ENCODE results near the gene GRIA3.

The GRIA3 gene

GRCh38 chrX:123455693-123456092 lies 271.6 kb downstream of the GRIA3 start:
- Mint-ChIP-seq H3K36me3 (ENCODE audit: low read depth) (no peaks in the 10 kb centered on the region), H3K4me1 (no peaks in the 10 kb centered on the region), H3K4me3 (no peak overlapping the region), H3K27me3 (peaks cover under 1% of the 10 kb centered on the region), H3K9me3 (no peaks in the 10 kb centered on the region), H3K27ac (no peak overlapping the region)
- ATAC-seq = no peak
- no peak for DNase-seq

GRCh38 chrX:123464709-123465108 lies 280.6 kb downstream of the GRIA3 start:
- Mint-ChIP-seq H3K9me3 (no peaks in the 10 kb centered on the region), H3K4me3 (no peak overlapping the region), H3K27ac (no peak overlapping the region), H3K36me3 (ENCODE audit: low read depth) (no peaks in the 10 kb centered on the region), H3K27me3 (no peaks in the 10 kb centered on the region), H3K4me1 (no peaks in the 10 kb centered on the region)
- DNase-seq (no peak), ATAC-seq (no peak)

GRCh38 chrX:123468481-123468880 lies 284.4 kb downstream of the GRIA3 start:
- no peak overlapping the region for H3K27ac Mint-ChIP-seq
- no peak for ATAC-seq
- no peaks in the 10 kb centered on the region for H3K27me3 Mint-ChIP-seq
- DNase-seq = no peak
- H3K9me3 Mint-ChIP-seq = no peaks in the 10 kb centered on the region
- no peaks in the 10 kb centered on the region for H3K4me1 Mint-ChIP-seq
- no peaks in the 10 kb centered on the region for H3K36me3 Mint-ChIP-seq (ENCODE audit: low read depth)
- H3K4me3 Mint-ChIP-seq = no peak overlapping the region

- Mint-ChIP-seq H3K27me3 (no peaks in the 10 kb centered on the region), H3K4me3 (no peak overlapping the region), H3K36me3 (ENCODE audit: low read depth) (no peaks in the 10 kb centered on the region), H3K4me1 (no peaks in the 10 kb centered on the region), H3K27ac (no peak overlapping the region), H3K9me3 (no peaks in the 10 kb centered on the region)
- DNase-seq (no peak), ATAC-seq (no peak)
Measured at GRCh38 chrX:123475068-123475724, 291.1 kb downstream of the GRIA3 start.

GRCh38 chrX:123476611-123477219 lies 292.6 kb downstream of the GRIA3 start:
- no peak for ATAC-seq
- Mint-ChIP-seq H3K36me3 (ENCODE audit: low read depth) (no peaks in the 10 kb centered on the region), H3K9me3 (no peaks in the 10 kb centered on the region)

GRCh38 chrX:123477673-123478072 lies 293.6 kb downstream of the GRIA3 start:
- no peak overlapping the region for H3K4me3 Mint-ChIP-seq
- no peak overlapping the region for H3K27ac Mint-ChIP-seq
- H3K36me3 Mint-ChIP-seq (ENCODE audit: low read depth) = no peaks in the 10 kb centered on the region

More at GRCh38 chrX:123476611-123477219, 292.6 kb downstream of the GRIA3 start:
- no peak overlapping the region for H3K4me3 Mint-ChIP-seq
- no peaks in the 10 kb centered on the region for H3K27me3 Mint-ChIP-seq
- no peak overlapping the region for H3K27ac Mint-ChIP-seq
- H3K4me1 Mint-ChIP-seq = no peaks in the 10 kb centered on the region
- no peak for DNase-seq

GRCh38 chrX:123481913-123482851 lies 298.1 kb downstream of the GRIA3 start:
- H3K4me3 Mint-ChIP-seq = no peak overlapping the region
- H3K4me1 Mint-ChIP-seq = no peaks in the 10 kb centered on the region
- ATAC-seq = no peak
- H3K27me3 Mint-ChIP-seq = no peaks in the 10 kb centered on the region
- no peak overlapping the region for H3K27ac Mint-ChIP-seq
- H3K9me3 Mint-ChIP-seq = no peaks in the 10 kb centered on the region
- no peak for DNase-seq
- H3K36me3 Mint-ChIP-seq (ENCODE audit: low read depth) = no peaks in the 10 kb centered on the region

More at GRCh38 chrX:123477673-123478072, 293.6 kb downstream of the GRIA3 start:
- no peaks in the 10 kb centered on the region for H3K27me3 Mint-ChIP-seq
- H3K4me1 Mint-ChIP-seq = no peaks in the 10 kb centered on the region
- DNase-seq = no peak
- ATAC-seq = no peak
- no peaks in the 10 kb centered on the region for H3K9me3 Mint-ChIP-seq

GRCh38 chrX:123486297-123486696 lies 302.2 kb downstream of the GRIA3 start:
- Mint-ChIP-seq H3K36me3 (ENCODE audit: low read depth) (no peaks in the 10 kb centered on the region), H3K4me1 (no peaks in the 10 kb centered on the region), H3K27me3 (no peaks in the 10 kb centered on the region), H3K9me3 (no peaks in the 10 kb centered on the region), H3K4me3 (no peak overlapping the region), H3K27ac (no peak overlapping the region)
- DNase-seq (no peak), ATAC-seq (no peak)

- Mint-ChIP-seq H3K9me3 (no peaks in the 10 kb centered on the region), H3K4me1 (no peaks in the 10 kb centered on the region), H3K4me3 (no peak overlapping the region), H3K36me3 (ENCODE audit: low read depth) (no peaks in the 10 kb centered on the region), H3K27ac (no peak overlapping the region), H3K27me3 (no peaks in the 10 kb centered on the region)
- DNase-seq = no peak
- ATAC-seq = no peak
Measured at GRCh38 chrX:123487236-123487635, 303.2 kb downstream of the GRIA3 start.

- no peaks in the 10 kb centered on the region for H3K9me3 Mint-ChIP-seq
- no peak for DNase-seq
- no peaks in the 10 kb centered on the region for H3K36me3 Mint-ChIP-seq (ENCODE audit: low read depth)
- no peaks in the 10 kb centered on the region for H3K4me1 Mint-ChIP-seq
- H3K4me3 Mint-ChIP-seq = no peak overlapping the region
- no peak overlapping the region for H3K27ac Mint-ChIP-seq
- no peak for ATAC-seq
- H3K27me3 Mint-ChIP-seq = no peaks in the 10 kb centered on the region
Measured at GRCh38 chrX:123487669-123488068, 303.6 kb downstream of the GRIA3 start.

- no peak overlapping the region for H3K4me3 Mint-ChIP-seq
- H3K4me1 Mint-ChIP-seq = no peaks in the 10 kb centered on the region
- H3K9me3 Mint-ChIP-seq = no peaks in the 10 kb centered on the region
- H3K27me3 Mint-ChIP-seq = no peaks in the 10 kb centered on the region
- no peak for DNase-seq
- no peak for ATAC-seq
- no peaks in the 10 kb centered on the region for H3K36me3 Mint-ChIP-seq (ENCODE audit: low read depth)
- no peak overlapping the region for H3K27ac Mint-ChIP-seq
Measured at GRCh38 chrX:123489011-123489410, 304.9 kb downstream of the GRIA3 start.

- Mint-ChIP-seq H3K4me1 (no peaks in the 10 kb centered on the region), H3K9me3 (no peaks in the 10 kb centered on the region), H3K36me3 (ENCODE audit: low read depth) (no peaks in the 10 kb centered on the region), H3K27ac (no peak overlapping the region), H3K4me3 (no peak overlapping the region), H3K27me3 (no peaks in the 10 kb centered on the region)
- DNase-seq (no peak), ATAC-seq (no peak)
Measured at GRCh38 chrX:123493857-123494256, 309.8 kb downstream of the GRIA3 start.

- ATAC-seq (no peak), DNase-seq (no peak)
- H3K36me3 Mint-ChIP-seq (ENCODE audit: low read depth) = no peaks in the 10 kb centered on the region
- no peaks in the 10 kb centered on the region for H3K9me3 Mint-ChIP-seq
- H3K27ac Mint-ChIP-seq = no peak overlapping the region
- H3K4me3 Mint-ChIP-seq = no peak overlapping the region
- no peaks in the 10 kb centered on the region for H3K27me3 Mint-ChIP-seq
- H3K4me1 Mint-ChIP-seq = no peaks in the 10 kb centered on the region
Measured at GRCh38 chrX:123499787-123500186, 315.7 kb downstream of the GRIA3 start.

GRCh38 chrX:123504047-123504446 lies 320.0 kb downstream of the GRIA3 start:
- Mint-ChIP-seq H3K4me3 (no peak overlapping the region), H3K9me3 (peaks cover 8% of the 10 kb centered on the region), H3K27me3 (no peaks in the 10 kb centered on the region), H3K36me3 (ENCODE audit: low read depth) (no peaks in the 10 kb centered on the region), H3K4me1 (no peaks in the 10 kb centered on the region), H3K27ac (no peak overlapping the region)
- DNase-seq = no peak
- ATAC-seq = no peak

Measured in activated naive CD8-positive, alpha-beta T cell treated with anti-CD3 and anti-CD28 coated beads, Interleukin-2, amount 50 U/mL, for 24 hours (primary cell).